NCI-H1417 treated with DMSO at 0.1 percent for 48 hours (cell line): ENCODE data around the gene ANKRD16.
"Not testable (repeated sequence)": the region's sequence is repeated elsewhere in the genome, so short reads cannot be mapped to it uniquely, and the experiment has no call there.

Experiments used
- DNase-seq: peaks from one replicate; lab custom pipeline; 2025; lab: John Stamatoyannopoulos, UW

ANKRD16 gene

DNA sequence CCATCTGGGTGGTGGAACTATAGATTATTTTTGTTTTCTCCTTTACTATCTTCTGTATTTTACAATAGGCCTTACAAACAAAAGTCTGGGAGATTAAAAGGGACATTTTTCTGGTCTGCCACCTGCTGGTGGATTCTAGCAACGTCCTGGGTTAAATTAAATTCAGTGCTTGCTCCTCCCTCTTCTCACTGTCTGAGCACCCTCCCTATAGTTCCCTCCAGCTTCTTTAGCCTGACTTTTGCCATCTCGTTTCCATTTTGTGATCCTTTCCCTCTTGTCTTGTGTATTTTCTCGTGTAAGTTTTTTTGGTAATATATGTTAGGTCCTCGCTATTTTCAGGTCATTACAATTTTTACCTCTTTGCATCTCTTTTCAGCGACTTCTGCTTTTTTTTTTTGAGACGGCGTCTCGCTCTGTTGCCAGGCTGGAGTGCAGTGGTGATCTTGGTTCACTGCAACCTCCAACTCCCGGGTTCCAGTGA lies 16.1 kb downstream of the ANKRD16 start:
- no peak for DNase-seq

DNA sequence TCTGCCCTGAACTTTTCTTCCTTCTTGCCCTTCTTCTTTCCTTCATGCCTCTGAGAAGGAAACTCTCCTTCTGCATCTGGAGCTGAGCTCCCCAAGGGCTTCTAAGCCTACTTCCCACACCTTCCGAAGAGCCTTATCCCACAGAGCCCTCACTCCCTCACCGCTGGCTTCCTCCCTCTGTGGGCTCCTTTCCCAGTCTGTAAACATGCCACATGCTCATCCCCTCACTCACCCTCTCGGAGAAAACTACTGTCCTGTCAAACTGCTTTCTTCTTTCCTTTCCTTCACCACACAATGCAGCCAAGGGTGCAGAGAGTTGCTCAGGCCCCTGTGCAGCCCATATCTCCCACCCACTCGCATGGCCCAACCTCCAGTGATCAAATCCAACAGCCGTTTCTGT lies 18.1 kb downstream of the ANKRD16 start:
- DNase-seq = no peak

DNA sequence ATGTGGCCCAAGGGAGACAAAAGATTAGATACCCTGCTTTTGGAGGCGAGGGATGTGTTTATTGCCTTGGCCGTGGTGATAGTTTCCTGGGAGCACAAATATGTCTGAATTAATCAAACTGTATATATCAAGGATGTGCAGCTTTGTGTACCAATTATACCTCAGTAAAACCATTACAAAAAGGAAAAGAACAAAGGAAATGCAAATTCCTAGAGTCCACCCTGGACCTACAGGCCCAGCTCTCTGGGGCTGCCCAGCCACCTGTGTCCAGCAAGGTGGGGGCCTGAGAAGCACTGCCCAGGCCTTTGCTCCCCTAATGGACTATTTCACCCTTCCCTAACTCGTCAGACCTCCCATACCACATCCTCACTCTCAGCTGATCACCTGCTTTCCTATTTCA lies 20.5 kb downstream of the ANKRD16 start:
- DNase-seq = no peak

DNA sequence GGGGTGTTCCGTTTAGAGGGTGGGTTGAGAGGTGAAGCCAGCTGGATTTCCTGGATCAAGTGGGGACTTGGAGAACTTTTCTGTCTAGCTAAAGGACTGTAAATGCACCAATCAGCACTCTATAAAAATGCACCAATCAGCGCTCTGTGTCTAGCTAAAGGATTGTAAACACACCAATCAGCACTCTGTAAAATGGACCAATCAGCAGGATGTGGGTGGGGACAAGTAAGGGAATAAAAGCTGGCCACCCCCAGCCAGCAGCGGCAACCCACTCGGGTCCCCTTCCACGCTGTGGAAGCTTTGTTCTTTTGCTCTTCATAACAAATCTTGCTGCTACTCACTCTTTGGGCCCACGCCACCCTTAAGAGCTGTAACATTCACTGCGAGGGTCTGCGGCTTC lies 21.3 kb downstream of the ANKRD16 start:
- DNase-seq = not testable (repeated sequence)

DNA sequence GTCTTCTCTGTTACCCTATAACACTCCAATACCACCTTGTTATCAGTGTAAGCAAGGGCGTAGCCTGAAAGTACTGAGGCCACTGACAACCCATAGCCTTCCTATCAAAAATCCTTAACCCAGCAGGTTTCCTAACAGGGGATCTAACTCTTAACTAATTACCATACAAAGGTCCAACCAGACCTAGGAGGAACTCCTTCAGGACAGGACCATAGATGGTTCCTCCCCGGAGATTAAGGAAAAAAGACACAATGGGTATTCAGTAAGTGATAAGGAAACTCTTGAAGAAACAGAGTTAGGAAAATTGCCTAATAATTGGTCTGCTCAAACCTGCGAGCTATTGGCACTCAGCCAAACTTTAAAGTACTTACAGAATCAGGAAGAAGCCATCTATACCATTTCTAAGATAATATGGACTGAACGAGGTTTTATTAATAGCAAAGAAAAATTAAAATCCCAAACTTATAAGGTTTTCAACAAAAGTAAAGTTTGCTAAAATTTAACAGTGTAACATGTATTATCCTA lies 22.5 kb downstream of the ANKRD16 start:
- DNase-seq = not testable (repeated sequence)

DNA sequence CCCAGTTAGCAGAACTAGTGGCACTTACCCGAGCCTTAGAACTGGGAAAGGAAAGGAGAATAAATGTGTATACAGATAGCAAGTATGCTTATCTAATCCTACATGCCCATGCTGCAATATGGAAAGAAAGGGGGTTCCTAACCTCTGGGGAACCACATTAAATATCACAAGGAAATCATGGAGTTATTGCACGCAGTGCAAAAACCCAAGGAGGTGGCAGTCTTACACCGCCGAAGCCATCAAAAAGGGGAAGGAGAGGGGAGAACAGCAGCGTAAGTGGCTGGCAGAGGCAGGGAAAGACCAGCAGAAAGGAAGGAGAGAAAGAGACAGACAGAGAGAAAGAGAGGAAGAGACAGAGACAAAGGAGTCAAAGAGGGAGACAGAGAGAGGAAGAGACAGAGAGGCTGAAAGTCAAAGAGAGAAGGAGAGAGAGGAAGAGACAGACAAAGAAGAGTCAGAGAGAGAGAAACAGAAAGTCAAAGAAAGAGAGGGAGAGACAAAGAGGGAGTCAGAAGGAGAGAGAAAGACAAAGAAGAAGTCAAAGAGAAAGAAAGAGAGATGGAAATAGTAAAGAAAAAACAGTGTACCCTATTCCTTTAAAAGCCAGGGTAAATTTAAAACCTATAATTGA lies 23.1 kb downstream of the ANKRD16 start:
- not testable (repeated sequence) for DNase-seq

DNA sequence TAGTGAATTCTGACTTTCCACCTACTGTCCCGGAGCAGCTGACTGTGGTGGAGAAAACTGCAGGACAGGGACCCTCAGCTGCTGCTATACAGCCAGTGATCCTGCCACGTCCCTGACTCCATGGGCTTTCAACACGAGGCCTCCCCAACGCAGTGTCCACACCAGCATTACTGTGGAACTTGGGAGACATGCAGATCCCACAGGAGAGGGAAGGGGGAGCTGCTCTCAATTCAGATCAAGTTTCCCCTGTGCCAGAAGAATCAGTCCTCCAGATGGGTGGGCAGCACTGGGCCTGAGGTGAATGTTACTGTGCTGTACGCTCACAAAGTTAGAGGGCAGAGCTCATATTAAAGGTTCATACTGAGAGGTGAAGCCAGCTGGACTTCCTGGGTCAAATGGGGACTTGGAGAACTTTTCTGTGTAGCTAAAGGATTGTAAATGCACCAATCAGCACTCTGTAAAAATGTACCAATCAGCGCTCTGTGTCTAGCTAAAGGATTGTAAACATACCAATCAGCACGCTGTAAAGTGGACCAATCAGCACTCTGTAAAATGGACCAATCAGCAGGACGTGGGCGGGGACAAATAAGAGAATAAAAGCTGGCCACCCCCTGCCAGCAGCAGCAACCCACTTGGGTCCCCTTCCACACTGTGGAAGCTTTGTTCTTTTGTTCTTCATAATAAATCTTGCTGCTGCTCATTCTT lies 26.6 kb downstream of the ANKRD16 start:
- DNase-seq = not testable (repeated sequence)

DNA sequence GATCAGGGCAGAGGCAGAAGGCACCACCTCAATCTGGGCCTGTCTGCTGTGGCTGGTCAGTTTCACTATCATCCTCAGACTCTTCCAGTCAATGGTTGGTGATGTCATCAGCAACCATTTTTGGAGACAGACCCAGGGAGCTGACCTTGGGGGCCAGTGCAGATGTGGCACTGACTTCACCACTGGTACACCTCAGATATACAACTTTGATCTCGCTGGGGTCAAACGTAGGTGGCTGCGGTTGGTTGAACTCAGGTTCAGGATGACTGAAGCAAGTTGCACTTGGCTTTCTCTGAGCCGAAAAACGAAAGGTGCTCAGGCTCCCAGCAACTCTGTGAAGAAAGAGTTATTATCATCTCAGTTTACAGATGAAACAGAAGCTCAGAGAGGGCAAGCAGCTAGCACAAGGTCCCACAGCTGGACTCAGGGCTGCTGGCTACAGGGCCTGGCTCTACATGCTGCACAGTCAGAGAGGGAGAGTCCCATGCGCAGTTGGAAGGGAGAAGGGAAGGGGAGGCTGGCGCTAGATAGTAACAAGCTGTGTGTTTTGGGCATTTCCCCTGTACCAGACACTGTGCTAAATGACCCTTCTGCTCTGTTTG lies 27.2 kb downstream of the ANKRD16 start:
- DNase-seq = no peak

DNA sequence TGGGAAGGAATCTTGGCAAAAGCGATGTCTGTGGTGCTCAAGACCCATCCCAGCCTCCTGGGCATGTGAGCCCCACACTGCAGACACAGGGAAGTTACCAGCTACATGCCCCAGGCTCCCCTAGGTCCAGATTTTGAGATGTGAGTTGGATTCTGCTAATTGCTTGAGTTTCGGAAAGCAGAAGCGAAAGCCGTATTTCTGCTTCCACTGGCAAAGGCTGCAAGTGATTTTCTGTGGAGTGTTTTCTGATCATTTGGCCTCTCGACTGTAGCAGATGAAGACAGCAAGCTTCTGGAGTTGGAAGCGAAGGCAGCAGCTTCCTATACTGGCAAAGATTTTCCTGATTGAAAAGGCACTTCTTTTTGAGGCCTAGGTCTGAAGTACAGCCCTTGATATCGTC lies 29.6 kb downstream of the ANKRD16 start:
- no peak for DNase-seq

DNA sequence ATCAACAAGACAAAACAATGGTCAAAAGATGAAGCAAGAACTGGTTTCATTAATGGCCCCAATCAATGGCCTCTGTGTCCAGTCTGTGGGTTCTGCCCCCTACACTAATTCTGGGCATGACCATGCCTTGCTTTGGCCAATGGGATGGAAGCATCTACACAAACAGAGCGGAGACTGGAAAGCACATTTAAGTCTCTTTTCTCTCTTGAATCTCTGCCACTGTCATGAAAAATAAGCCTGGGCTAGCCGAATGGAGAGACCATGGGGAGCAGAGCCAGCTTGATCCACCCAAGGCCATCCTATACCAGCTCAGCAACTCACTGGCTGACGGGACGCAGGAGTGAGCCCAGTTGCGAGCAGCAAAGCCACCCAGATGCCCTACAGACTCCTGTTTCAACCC lies 30.9 kb downstream of the ANKRD16 start:
- DNase-seq = no peak

DNA sequence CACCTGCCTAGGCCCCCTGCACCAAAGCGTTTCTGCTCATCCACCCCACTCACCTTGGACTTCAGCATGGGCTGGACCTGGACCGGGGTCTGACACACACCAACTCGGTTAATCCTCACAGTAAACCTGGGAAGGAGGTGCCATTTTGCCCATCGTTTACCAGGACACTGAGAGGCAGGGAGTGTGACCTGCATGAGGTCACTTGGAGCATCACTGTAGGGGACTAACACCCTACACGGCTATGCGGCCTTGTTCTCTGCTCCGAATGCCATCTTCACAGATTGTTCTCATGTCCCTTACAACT lies 33.0 kb downstream of the ANKRD16 start:
- no peak for DNase-seq

DNA sequence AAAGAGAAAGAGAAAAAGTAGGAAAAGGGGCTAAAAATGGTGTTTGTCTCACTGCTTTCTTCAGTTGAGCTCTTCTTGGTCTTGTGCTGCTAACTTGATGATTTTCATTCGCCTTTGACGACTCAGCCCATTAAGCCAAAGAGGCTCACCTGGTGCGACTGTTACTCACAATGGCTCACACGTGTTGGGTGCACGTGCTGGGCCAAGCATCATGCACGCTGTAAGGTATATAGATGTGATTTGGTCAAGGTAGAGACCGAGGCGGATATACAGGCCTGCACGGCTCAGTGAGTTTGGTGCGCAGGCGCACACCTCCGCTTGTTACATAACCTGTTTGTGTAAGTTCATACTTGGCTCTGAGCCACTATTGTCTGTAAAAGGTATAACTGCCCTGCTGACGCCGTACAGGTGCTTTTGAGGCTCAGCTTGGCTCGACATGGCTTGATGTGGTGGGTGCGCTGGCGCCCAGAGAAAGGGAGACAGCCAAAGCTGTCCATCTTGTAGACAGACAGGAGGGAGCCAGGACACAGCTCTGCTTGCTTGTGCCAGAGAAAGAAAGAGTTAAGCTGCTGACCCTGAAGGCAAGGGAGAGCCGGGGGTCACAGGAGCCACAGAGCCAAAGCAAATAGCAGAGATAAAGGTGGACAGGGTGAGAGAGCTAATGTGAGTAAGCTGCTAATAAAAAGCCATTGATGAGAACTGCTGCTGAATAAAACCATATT lies 33.6 kb downstream of the ANKRD16 start:
- DNase-seq = no peak

DNA sequence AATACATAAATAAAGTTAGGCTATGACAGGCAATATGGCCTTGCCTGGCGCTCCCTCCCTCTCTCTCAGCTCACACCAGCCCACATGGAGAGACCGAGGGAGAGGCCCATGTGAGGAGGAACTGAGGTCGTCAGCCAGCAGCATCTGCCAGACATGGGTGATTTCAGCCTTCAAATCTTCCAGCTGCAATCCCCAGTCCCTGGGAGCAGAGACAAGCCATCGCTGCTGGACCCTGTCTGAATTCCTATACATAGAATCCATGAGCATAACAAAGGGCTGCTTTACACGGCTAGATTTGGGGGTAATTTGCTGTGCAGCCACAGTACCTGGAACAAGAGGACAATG lies 35.6 kb downstream of the ANKRD16 start:
- no peak for DNase-seq

DNA sequence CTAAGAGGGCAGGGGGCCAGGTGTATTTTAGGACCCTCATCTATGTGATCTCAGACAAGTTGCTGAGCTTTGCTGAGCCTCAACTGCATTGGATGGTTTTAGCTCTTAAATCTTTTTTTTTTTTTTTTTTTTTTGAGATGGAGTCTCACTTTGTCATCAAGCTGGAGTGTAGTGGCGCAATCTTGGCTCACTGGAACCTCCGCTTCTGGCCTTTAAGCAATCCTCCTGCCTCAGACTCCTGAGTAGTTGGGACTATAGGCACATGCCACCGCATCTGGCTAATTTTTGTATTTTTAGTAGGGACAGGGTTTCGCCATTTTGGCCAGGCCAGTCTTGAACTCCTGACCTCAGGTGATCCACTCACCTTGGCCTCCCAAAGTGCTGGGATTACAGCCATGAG lies 43.0 kb downstream of the ANKRD16 start:
- not testable (repeated sequence) for DNase-seq

DNA sequence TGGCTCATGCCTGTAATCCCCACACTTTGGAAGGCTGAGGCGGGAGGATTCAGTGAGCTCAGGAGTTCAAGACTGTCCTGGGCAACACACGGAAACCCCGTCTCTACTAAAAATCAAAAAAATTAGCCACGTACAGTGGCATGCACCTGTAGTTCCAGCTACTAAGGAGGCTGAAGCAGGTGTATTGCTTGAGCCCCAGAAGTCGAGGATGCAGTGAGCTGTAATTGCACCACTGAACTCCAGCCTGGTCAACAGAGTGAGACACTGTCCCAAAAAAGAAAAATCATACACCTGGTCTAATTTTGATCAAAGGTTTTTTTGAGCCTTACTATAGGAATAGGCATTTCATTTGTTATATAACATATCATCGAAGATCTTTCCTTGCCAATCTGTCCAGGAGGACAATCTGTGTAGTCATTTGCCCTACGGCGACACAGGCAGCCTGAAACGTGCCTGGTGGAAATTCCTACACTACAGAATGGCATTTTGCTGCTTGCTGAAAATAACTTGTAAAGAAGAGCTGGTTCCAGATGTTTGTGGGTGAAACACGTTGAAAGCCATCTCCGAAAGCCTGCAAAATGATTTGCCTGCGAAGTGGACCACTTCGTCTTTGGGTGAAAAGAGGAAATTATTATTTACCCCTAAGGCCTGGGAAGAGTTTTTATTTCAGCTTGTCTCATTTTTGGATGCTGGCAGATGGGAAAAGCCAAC lies 45.2 kb downstream of the ANKRD16 start:
- no peak for DNase-seq

DNA sequence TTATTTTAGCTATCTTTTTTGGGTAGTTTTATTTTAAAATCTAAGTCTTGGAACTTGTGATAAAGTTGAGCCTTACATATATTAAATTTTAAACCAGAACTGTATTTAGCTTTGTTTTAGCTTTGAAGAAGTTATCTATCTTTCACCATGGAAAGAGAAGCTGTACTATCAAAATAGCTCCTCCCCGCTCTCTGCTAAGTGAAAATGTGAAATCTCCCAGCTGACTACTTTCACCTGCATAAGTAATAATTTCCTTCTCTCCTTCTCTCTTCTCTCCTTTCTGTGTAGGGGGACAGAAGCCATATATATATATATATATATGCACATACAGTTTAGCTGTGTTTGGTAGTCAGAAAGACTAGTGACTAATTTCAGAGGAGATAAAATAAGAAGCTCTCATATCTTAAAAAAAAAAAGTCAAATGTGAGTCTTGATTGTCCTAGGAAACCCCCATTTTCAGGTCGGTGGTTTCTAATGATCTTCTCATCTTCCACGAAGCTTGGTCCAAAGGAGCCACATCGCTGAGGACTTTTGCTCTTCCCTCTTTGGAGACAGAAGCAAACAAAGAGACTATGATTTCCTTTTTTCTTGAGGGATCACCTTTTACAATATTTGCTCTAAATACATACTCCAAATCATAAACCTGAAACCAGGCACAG lies 45.9 kb downstream of the ANKRD16 start:
- no peak for DNase-seq

DNA sequence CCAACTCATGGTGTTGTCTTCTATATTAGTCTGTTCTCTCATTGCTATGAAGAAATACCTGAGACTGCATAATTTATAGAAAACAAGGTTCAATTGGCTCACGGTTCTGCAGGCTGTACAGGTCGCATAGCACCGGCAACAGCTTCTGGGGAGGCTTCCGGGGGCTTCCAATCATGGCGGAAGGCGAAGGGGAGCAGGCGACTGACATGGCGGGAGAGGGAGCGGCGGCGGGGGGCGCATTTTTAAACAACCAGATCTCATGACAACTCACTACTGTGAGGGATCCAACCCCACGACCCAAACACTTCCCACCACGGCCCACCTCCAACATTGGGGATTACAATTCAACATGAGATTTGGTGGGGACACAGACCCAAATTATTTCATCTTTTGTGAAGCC lies 47.7 kb downstream of the ANKRD16 start:
- no peak for DNase-seq

DNA sequence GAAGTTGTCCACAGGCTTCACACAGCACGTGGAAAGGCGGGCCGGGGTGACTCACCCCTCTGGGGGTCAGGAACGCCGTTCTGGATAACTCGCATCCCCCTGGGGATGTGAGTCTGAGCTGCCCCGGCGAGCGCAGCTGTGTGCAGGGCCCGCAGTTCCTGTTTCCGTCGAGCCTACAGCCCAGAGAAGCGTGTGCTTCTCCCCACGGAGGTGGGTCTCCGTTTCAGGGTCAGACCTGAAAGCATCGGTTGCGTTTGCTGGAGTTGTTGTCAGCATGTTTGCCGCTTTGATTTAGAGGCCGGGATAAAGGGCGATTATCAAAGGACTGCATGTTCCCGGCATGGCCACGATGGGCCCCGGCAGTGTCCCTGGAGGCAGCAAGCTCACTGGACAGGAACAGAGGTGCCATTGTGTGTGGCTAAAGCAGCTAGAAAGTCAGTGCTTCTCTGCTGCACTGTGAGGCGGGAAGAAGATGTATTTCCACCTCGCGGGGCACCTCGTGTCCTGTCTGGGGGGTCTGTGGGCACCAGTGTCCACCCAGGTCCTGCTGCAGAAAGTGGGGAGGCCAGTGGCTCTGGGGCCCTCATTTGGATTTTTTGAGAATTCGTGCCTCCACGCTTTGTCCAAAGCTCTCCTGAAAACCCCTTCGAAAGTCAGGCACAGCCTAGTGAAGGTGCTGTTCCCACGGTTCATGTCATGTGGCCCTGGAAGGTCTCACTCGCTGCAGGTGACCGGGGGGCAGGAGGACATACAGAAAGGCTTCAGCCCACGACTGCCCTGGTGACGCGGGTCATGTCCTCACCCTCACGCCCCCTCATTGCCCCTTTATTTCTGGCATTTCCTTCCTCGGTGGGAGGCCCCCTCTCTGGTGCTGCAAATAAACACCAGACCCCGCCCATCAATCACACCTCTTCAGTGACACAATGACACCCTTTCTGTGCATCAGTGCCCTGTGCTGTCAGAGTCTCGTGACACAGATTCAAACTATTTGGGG lies 49.1 kb downstream of the ANKRD16 start:
- DNase-seq = no peak

DNA sequence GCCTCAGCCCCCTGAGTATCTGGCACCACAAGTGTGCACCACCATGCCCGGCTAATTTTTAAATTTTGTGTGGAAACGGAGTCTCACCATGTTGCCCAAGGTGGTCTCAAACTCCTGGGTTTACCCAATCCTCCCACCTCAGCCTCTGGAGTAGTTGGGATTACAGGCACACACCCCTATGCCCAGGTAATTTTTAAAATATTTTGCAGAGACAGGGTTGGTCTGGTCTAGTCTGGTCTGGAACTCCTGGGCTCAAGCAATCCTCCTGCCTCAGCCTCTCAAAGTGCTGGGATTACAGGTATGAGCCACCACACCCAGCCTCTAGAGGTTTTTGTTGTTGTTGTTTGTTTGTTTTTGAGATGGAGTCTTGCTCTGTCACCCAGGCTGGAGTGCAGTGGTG lies 53.5 kb downstream of the ANKRD16 start:
- DNase-seq = not testable (repeated sequence)

DNA sequence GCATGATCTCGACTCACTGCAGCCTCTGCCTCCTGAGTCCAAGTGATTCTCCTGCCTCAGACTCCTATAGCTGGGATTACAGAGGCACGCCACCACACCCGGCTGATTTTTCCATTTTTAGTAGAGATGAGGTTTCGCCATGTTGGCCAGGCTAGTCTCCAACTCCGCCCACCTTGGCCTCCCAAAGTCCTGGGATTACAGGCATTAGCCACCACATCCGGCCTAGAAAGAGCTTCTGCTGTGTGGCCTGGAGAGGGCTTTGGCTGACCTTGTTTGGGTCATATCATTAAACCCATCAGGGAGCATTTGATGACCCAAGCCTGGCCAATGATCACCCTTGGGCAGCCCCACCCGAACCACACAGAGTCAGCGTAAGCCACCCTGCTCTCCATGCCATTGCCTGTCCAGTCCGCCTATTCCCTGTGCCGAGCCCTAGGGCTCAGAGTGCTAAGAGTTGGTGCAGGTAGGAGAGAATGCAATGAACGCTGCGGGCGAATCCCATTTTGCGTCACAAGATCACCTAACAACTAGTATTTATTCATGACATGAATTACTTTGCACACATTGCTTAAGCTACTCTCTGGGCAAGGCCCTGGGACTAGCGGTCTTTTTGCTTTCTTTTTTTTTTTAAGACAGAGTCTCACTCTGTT lies 54.1 kb downstream of the ANKRD16 start:
- no peak for DNase-seq
